Uterus (tissue), 2 donors: Measurements from ENCODE around the gene SGTA.

Experiments used
- POLR2A ChIP-seq, 2 donors: fragments of 450-650 bp; IDR thresholded peaks; one replicate each; pipeline ENCODE4 v1.6.1; 2016; ENCODE audit warnings: antibody characterized with exemption in 2 of 2, mild to moderate bottlenecking in 1 of 2, moderate library complexity in 1 of 2
- TF ChIP-seq, protein P1 (sequence below), 4 experiments: fragments of 200-600 bp in 2 of 4; fragments of 450-650 bp in 2 of 4; sonication (generic) in 2 of 4; IDR thresholded peaks; one replicate each; pipeline ENCODE4 v1.5.1; 2016 to 2019; ENCODE audit warnings: antibody characterized with exemption in 4 of 4, mild to moderate bottlenecking in 2 of 4, moderate library complexity in 1 of 4

DNA sequence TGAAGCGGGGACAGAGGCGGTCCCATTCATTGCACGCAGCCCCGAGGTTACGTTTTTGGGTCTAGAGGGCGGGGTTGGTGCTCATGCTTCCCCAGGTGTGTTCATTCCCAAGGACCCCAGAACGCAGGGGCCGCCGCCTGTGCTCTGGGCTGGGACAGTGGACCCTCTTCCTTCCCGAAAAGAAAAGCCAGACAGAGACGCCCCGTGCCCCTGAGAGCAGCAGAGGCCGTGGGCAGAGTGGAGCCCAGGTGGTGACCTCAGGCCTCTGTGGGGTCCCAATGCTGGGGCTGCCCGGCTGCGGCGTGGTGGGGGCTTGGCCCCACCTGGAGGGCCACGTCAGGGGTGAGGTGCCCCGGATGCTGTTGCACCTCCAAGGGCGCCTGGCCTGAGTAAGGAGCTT is 15.4 kb downstream of the SGTA start:
- TF ChIP-seq, protein P1, sequence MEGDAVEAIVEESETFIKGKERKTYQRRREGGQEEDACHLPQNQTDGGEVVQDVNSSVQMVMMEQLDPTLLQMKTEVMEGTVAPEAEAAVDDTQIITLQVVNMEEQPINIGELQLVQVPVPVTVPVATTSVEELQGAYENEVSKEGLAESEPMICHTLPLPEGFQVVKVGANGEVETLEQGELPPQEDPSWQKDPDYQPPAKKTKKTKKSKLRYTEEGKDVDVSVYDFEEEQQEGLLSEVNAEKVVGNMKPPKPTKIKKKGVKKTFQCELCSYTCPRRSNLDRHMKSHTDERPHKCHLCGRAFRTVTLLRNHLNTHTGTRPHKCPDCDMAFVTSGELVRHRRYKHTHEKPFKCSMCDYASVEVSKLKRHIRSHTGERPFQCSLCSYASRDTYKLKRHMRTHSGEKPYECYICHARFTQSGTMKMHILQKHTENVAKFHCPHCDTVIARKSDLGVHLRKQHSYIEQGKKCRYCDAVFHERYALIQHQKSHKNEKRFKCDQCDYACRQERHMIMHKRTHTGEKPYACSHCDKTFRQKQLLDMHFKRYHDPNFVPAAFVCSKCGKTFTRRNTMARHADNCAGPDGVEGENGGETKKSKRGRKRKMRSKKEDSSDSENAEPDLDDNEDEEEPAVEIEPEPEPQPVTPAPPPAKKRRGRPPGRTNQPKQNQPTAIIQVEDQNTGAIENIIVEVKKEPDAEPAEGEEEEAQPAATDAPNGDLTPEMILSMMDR (IDR thresholded peaks at IDR 0.05), result no peak
- TF ChIP-seq POLR2A (IDR thresholded peaks at IDR 0.05), result no peak
